Esophagus squamous epithelium (tissue), 4 donors: ENCODE results near the gene ATXN2L.

ENCODE experiments used
- CTCF ChIP-seq, 6 experiments: fragments of 450-650 bp in 4 of 6; fragments of 200-600 bp in 2 of 6; sonication (generic) in 2 of 6; IDR thresholded peaks; one replicate each; pipeline ENCODE4 v1.5.1; 2016 to 2019; ENCODE audit warnings: antibody characterized with exemption in 6 of 6, mild to moderate bottlenecking in 4 of 6, moderate library complexity in 4 of 6
- POLR2A ChIP-seq, 4 donors: fragments of 450-650 bp; IDR thresholded peaks; one replicate each; pipeline ENCODE4 v1.6.1; 2017; ENCODE audit warnings: antibody characterized with exemption in 4 of 4, mild to moderate bottlenecking in 4 of 4, moderate library complexity in 3 of 4

DNA sequence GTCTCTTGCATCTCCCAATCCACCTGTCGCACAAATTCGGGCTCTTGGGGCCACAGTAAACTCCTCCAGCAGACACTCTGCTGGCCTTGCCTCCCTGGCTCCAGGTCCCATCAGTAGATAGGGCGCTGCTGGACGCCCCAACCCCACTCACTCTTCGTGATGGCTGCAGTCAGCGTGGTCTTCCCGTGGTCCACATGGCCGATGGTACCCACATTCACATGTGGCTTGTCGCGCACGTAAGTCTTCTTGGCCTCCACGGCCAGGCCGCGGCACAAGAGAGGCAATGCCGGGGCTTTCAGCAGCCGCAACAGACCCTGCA is 22.9 kb downstream of the ATXN2L start:
- TF ChIP-seq CTCF (IDR thresholded peaks at IDR 0.05), result no peak
- no peak for TF ChIP-seq POLR2A (IDR thresholded peaks at IDR 0.05)
